Measurements from ENCODE around the gene PRKCD.

GRCh38 chr3:53120336-53120735, 40.7 kb upstream of the PRKCD start:
- no peak for TF ChIP-seq CTCF (IDR thresholded peaks at IDR 0.05)
- TF ChIP-seq POLR2A (IDR thresholded peaks at IDR 0.05), result no peak

All from Peyer's patch (tissue), 4 donors.